ENCODE measurements around the gene PCNX3. TPM values are rescaled to one million over a fixed set of nuclear protein-coding genes. Genes with fewer than 3 reads are reported as not detected.

Gene PCNX3
- polyA plus RNA-seq, 1 experiment: 9.7 TPM

- TF ChIP-seq CTCF (IDR thresholded peaks at IDR 0.05; ENCODE audit: low read depth, low read length): no peak
- no peaks in the 10 kb centered on the region for H3K9me3 ChIP-seq (ENCODE audit: control insufficient read depth, insufficient read depth, low read length)
- no peaks in the 10 kb centered on the region for H3K27me3 ChIP-seq (ENCODE audit: control insufficient read depth, insufficient read depth, low read length)
- ChIA-PET POLR2A (no interaction called here), CTCF (interaction anchor here (0.5 to 1.2 kb wide), 3 partner anchors 9 to 483 kb away, joined by 3 to 4 read pairs (median 3); no protein-coding TSS in a partner anchor)
- no peak for DNase-seq (ENCODE audit: low read depth, low spot score)
- H3K4me3 ChIP-seq (ENCODE audit: low read depth, low read length): no peak overlapping the region
- H3K27ac ChIP-seq (ENCODE audit: low read depth, low read length): no peak overlapping the region
These were observed 30.0 kb upstream of the PCNX3 start for GRCh38 chr11:65585396-65586246.

GRCh38 chr11:65586247-65586630, 29.3 kb upstream of the PCNX3 start:
- Histone ChIP-seq H3K4me3 (ENCODE audit: low read depth, low read length) (no peak overlapping the region), H3K27ac (ENCODE audit: low read depth, low read length) (peak overlapping the region; percentile 21), H3K27me3 (ENCODE audit: control insufficient read depth, insufficient read depth, low read length) (no peaks in the 10 kb centered on the region), H3K9me3 (ENCODE audit: control insufficient read depth, insufficient read depth, low read length) (no peaks in the 10 kb centered on the region)
- ChIA-PET POLR2A (interaction anchor here (1.1 kb wide), 1 partner anchor 164 kb away, joined by 6 read pairs; the partner anchor contains the start of gene NEAT1), CTCF (interaction anchor here (1.0 to 1.2 kb wide), 3 partner anchors 8 to 170 kb away, joined by 3 to 5 read pairs (median 4); no protein-coding TSS in a partner anchor)
- no peak for TF ChIP-seq CTCF (IDR thresholded peaks at IDR 0.05; ENCODE audit: low read depth, low read length)
- DNase-seq (ENCODE audit: low read depth, low spot score): no peak

GRCh38 chr11:65586676-65587075, 28.9 kb upstream of the PCNX3 start:
- no peaks in the 10 kb centered on the region for H3K9me3 ChIP-seq (ENCODE audit: control insufficient read depth, insufficient read depth, low read length)
- no peak for TF ChIP-seq CTCF (IDR thresholded peaks at IDR 0.05; ENCODE audit: low read depth, low read length)
- POLR2A ChIA-PET: interaction anchor here (0.8 to 1.1 kb wide), 2 partner anchors 78 to 164 kb away, joined by 3 to 6 read pairs; partner anchors contain the start of gene NEAT1
- no peak overlapping the region for H3K4me3 ChIP-seq (ENCODE audit: low read depth, low read length)
- no peak for DNase-seq (ENCODE audit: low read depth, low spot score)
- no peak overlapping the region for H3K27ac ChIP-seq (ENCODE audit: low read depth, low read length)
- H3K27me3 ChIP-seq (ENCODE audit: control insufficient read depth, insufficient read depth, low read length): no peaks in the 10 kb centered on the region
- CTCF ChIA-PET: interaction anchor here (1.1 to 1.2 kb wide), 2 partner anchors 45 to 171 kb away, joined by 3 to 5 read pairs; no protein-coding TSS in a partner anchor

GRCh38 chr11:65588199-65589054, 27.1 kb upstream of the PCNX3 start:
- no peak for DNase-seq (ENCODE audit: low read depth, low spot score)
- no peak overlapping the region for H3K4me3 ChIP-seq (ENCODE audit: low read depth, low read length)
- ChIA-PET POLR2A (interaction anchor here (1.3 kb wide), 1 partner anchor 48 kb away, joined by 4 read pairs; no protein-coding TSS in a partner anchor), CTCF (interaction anchor here (0.5 to 0.6 kb wide), 2 partner anchors 16 to 229 kb away, joined by 5 read pairs; partner anchors contain the start of gene FAM89B)
- no peaks in the 10 kb centered on the region for H3K27me3 ChIP-seq (ENCODE audit: control insufficient read depth, insufficient read depth, low read length)
- peak; percentile 47 for TF ChIP-seq CTCF (IDR thresholded peaks at IDR 0.05; ENCODE audit: low read depth, low read length)
- H3K27ac ChIP-seq (ENCODE audit: low read depth, low read length): no peak overlapping the region
- H3K9me3 ChIP-seq (ENCODE audit: control insufficient read depth, insufficient read depth, low read length): no peaks in the 10 kb centered on the region

Measured in AG04450 (cell line).